ENCODE measurements around the gene KLHL29.

DNA sequence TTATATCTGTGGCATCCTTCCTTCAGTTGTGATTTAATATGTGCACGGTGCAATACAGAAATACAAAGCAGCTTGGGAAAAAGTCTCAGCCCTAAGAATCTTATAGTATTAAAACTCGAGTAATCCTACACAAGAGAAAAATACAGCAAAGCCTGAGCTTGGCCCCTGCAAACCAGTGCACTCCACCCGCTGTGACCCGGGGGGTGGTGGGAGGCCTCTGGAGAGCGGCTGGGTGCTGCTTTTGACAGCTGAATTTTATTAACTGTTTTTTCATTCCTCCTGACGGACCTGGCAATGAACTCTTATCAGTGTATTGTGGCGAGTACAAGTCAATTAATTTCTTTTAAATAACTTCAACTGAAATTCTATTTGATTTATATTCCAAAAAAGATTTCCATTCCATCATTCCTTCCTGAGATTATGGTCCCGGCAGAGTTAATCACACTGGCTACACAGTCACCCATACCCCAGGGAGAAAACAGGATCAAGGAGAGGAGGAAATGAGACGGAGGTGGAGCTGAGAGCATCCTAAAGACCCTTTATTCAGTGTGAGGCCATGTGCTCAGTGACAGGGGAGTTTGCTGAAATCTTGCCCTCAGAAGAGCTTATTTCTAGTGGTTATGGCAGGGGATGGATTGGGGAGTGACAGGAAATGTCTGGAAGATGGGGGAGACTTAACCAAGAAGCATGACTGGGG, 124.8 kb downstream of the KLHL29 start:
- TF ChIP-seq, protein P1, sequence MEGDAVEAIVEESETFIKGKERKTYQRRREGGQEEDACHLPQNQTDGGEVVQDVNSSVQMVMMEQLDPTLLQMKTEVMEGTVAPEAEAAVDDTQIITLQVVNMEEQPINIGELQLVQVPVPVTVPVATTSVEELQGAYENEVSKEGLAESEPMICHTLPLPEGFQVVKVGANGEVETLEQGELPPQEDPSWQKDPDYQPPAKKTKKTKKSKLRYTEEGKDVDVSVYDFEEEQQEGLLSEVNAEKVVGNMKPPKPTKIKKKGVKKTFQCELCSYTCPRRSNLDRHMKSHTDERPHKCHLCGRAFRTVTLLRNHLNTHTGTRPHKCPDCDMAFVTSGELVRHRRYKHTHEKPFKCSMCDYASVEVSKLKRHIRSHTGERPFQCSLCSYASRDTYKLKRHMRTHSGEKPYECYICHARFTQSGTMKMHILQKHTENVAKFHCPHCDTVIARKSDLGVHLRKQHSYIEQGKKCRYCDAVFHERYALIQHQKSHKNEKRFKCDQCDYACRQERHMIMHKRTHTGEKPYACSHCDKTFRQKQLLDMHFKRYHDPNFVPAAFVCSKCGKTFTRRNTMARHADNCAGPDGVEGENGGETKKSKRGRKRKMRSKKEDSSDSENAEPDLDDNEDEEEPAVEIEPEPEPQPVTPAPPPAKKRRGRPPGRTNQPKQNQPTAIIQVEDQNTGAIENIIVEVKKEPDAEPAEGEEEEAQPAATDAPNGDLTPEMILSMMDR (IDR thresholded peaks at IDR 0.05; ENCODE audit: low read depth, low read length) = no peak
- no peak for TF ChIP-seq POLR2A (IDR thresholded peaks at IDR 0.05; ENCODE audit: extremely low read depth, insufficient read length)

Measured in NB4 (cell line).